PFSK-1 (cell line): Measurements from ENCODE around the gene STX1A.

Experiments
- FOXP2 ChIP-seq: optimal IDR thresholded peaks from 2 replicates; pipeline ENCODE3; 2011; ENCODE audit warnings: borderline replicate concordance, control low read depth, inconsistent platforms; ENCODE audit not compliant: insufficient read depth; ENCODE audit errors: extremely low read length, extremely low read depth
- POLR2AphosphoS5 ChIP-seq: IDR thresholded peaks from 2 replicates; pipeline ENCODE4 v1.6.1; 2012; ENCODE audit warnings: low read depth, mild to moderate bottlenecking, control low read depth, low read length, moderate library complexity
- REST ChIP-seq, 2 experiments: IDR thresholded peaks; 2 replicates each; pipeline versions ENCODE4 v1.6.1 to v1.8.0; 2011 to 2012; ENCODE audit warnings: low read depth in 2 of 2, low read length in 2 of 2, control low read depth in 1 of 2, inconsistent platforms in 1 of 2, mild to moderate bottlenecking in 1 of 2, moderate library complexity in 1 of 2; ENCODE audit not compliant: insufficient read depth in 1 of 2
- SIN3A ChIP-seq: IDR thresholded peaks from 2 replicates; pipeline ENCODE4 v1.6.1; 2012; ENCODE audit warnings: mild to moderate bottlenecking, low read length, moderate library complexity, borderline replicate concordance; ENCODE audit not compliant: insufficient read depth
- TAF1 ChIP-seq: IDR thresholded peaks from 2 replicates; pipeline ENCODE4 v1.6.1; 2012; ENCODE audit warnings: low read length, control low read depth, borderline replicate concordance; ENCODE audit not compliant: insufficient read depth

STX1A gene

DNA sequence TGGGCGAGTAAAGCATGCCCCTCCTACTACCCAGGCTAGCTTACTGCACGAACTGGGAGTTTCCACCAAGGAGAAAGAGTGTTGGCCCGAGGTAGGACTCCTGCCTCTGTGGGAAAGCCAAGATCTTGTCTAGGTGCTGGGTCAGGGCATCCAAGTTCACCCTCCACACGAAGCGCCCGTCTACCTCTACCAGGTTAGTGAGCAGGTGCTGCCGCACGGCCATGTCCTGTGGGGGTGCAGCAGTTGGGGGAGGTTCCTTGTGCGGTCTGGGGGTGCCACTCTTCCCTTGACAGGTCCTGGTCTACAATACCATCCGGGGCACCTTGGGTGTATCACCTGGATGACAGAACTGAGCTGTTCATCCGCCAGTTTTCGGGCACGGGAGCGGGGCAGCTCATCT is 17.4 kb upstream of the STX1A start:
- TF ChIP-seq FOXP2 (no peak), TAF1 (no peak), SIN3A (no peak), REST (IDR thresholded peaks at IDR 0.05; ENCODE audit: insufficient read depth in 1 of 2, low read depth in 2 of 2, low read length in 2 of 2) (no peak), POLR2AphosphoS5 (no peak)

- TF ChIP-seq FOXP2 (no peak), TAF1 (no peak), SIN3A (no peak)
Measured at GRCh38 chr7:73735528-73735905, 16.0 kb upstream of the STX1A start.

DNA sequence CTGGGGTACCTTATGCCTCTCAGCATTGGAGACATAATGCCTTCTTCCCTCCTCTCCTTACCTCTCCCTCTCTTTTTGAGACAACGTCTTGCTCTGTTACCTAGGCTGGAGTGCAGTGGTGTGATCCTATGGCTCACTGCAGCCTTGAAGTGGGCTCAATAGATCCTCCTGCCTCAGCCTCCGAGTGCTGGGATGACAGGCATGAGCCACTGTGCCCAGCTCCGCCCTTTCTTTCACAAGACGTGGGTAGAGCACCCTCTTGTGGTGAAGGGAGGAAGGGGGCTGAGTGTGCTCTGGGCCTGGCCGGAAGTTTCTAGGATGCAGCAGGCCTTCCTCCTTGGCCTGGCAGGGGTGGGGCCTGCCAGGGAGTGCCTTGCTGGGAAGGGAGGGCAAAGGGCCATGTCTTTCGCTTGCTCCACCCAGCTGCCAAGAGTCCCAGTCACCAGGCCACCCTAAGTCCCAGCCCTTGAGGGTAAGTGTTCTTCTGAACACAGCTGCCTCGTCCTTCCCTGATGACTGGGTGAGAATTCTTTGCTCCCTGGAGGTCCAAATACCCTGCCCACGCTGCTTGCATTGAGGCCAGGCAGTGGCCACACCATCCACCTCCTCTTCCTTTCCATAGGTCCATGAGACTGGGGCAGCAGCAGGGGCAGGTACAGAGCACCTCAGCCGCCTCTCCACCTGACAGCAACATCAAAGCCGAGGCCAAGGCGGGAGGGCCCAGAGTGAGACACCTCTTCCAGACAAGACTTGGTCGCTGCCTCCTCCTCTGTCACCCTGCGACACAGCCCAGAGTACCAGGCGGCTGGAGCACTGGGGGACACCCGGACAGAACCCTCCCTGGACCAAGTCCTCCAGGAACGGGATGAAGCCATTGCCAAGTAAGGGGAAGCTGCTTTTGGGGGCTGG is 15.4 kb upstream of the STX1A start:
- TF ChIP-seq REST (IDR thresholded peaks at IDR 0.05; ENCODE audit: insufficient read depth in 1 of 2, low read depth in 2 of 2, low read length in 2 of 2) (no peak), SIN3A (no peak), TAF1 (no peak), FOXP2 (peak; percentile 57), POLR2AphosphoS5 (peak; percentile 14; the same call in 1 of the 2 replicates)

GRCh38 chr7:73732397-73732796 is 12.9 kb upstream of the STX1A start:
- TF ChIP-seq POLR2AphosphoS5, result no peak
- no peak for TF ChIP-seq FOXP2
- no peak for TF ChIP-seq SIN3A
- no peak for TF ChIP-seq TAF1
- no peak for TF ChIP-seq REST (IDR thresholded peaks at IDR 0.05; ENCODE audit: insufficient read depth in 1 of 2, low read depth in 2 of 2, low read length in 2 of 2)

- no peak for TF ChIP-seq POLR2AphosphoS5
- no peak for TF ChIP-seq FOXP2
- no peak for TF ChIP-seq SIN3A
- TF ChIP-seq TAF1, result no peak
Measured at GRCh38 chr7:73730485-73730884, 11.0 kb upstream of the STX1A start.

DNA sequence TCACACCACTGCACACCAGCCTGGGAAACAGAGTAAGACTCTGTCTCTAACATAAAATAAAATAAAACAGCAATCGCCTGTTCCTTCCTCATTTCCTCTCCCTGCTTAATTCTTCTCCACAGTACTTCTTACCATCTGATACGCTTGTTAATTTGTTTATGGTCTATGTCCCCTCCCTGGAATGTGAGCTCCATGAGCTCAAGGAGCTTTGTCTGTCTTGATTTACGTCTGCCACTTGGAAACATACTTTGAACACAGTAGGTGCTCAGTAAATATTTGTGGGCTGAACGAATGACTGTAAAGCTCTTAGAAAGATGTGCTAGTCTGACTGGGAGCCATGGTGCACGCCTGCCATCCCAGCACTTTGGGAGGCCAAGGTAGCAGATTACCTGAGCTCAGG is 9.1 kb upstream of the STX1A start:
- TF ChIP-seq POLR2AphosphoS5 (no peak), FOXP2 (no peak)
